Astrocyte of the cerebellum (primary cell): ENCODE measurements around the gene ADIPOR1.

Source experiments
- DNase-seq: peaks from one replicate; pipeline ENCODE4 v3.0.0-alpha.2; 2011; ENCODE audit warnings: low read depth
- H3K4me3 ChIP-seq: 2 replicates; pipeline ENCODE4 v1.5.1; 2011; ENCODE audit warnings: mild to moderate bottlenecking, low read depth, low read length, moderate library complexity
- in situ Hi-C: cut with HindIII; loops from 2 replicates; pipeline ENCODE4 v1.10.0; 2017; ENCODE audit warnings: low sequenced_read_pairs
- TF ChIP-seq, protein P1 (sequence below): IDR thresholded peaks from 2 replicates; pipeline ENCODE4 v1.5.1; 2012; ENCODE audit warnings: low read length, low read depth, moderate library complexity, mild to moderate bottlenecking; ENCODE audit errors: missing control alignments

Gene ADIPOR1

DNA sequence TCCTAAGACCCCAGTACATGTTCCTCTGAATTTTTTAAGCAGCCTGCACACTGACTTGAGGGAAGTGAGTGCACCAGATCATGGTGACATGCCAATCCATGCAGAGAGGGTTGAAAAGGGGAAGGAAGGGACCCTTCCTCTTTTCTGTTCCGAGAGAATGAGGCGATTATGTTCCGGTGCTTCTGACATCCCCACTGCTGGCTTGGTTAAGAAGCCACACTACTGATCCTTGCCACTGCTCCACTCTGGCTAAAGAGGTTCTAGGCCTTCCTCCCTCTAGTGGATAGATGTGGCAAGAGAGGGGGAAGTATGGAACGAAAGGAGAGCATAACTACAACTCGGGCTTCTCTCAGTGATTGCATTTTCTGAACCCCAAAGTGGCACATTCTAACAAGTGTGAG is 10.8 kb upstream of the ADIPOR1 start:
- TF ChIP-seq, protein P1, sequence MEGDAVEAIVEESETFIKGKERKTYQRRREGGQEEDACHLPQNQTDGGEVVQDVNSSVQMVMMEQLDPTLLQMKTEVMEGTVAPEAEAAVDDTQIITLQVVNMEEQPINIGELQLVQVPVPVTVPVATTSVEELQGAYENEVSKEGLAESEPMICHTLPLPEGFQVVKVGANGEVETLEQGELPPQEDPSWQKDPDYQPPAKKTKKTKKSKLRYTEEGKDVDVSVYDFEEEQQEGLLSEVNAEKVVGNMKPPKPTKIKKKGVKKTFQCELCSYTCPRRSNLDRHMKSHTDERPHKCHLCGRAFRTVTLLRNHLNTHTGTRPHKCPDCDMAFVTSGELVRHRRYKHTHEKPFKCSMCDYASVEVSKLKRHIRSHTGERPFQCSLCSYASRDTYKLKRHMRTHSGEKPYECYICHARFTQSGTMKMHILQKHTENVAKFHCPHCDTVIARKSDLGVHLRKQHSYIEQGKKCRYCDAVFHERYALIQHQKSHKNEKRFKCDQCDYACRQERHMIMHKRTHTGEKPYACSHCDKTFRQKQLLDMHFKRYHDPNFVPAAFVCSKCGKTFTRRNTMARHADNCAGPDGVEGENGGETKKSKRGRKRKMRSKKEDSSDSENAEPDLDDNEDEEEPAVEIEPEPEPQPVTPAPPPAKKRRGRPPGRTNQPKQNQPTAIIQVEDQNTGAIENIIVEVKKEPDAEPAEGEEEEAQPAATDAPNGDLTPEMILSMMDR = peak; percentile 86
- H3K4me3 ChIP-seq = no peak overlapping the region
- peak; percentile 23 for DNase-seq
- in situ Hi-C loops = no loop called here

DNA sequence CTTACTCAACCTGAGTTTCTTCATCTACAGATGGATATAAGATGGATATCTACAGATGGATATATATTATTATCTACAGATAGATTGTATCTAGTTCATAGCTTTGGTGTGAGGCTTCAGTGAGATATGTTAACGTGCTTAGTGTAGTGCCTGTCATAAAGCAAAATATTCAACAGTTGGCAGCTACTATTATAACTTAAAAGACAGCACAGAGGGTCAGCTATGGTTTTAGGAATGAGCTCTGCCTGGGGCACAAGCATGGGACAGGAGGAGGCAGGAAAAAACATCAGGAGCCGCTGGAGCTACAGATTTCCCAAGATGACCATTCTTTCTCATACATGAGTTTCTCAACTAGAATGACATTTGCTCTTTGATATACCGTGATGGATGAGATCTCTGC is 10.2 kb upstream of the ADIPOR1 start:
- TF ChIP-seq, protein P1 = no peak
- DNase-seq = no peak
- in situ Hi-C loops = no loop called here
- H3K4me3 ChIP-seq = no peak overlapping the region

DNA sequence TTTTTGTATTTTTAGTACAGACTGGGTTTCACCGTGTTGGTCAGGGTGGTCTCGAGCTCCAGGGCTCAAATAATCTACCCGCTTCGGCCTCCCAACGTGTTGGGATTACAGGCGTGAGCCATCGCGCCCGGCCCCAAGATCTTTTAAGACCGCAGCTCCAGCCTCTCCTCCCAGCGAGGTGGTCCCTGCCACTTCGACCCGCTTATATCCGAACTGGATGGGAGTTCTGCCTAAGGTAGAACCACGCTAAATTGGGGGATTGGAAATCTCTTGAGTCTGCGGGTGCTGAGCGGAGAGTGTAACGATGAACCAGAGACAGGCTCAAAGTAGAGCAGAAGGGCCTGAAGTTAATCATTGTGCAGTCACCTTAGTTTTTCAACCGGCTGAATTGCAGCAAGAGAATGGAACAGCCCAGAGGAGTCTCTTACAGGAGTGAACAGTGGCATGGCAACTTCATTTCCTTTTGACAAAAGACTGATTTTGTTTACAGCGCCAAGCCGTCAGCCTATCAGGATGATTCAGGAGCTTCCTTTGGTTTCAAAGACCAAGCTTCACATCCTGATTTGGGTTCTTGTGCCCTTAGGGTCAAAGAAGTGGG is 9.7 kb upstream of the ADIPOR1 start:
- in situ Hi-C loops = no loop called here
- DNase-seq = no peak
- H3K4me3 ChIP-seq = peak overlapping the region; percentile 75
- TF ChIP-seq, protein P1 = no peak

DNA sequence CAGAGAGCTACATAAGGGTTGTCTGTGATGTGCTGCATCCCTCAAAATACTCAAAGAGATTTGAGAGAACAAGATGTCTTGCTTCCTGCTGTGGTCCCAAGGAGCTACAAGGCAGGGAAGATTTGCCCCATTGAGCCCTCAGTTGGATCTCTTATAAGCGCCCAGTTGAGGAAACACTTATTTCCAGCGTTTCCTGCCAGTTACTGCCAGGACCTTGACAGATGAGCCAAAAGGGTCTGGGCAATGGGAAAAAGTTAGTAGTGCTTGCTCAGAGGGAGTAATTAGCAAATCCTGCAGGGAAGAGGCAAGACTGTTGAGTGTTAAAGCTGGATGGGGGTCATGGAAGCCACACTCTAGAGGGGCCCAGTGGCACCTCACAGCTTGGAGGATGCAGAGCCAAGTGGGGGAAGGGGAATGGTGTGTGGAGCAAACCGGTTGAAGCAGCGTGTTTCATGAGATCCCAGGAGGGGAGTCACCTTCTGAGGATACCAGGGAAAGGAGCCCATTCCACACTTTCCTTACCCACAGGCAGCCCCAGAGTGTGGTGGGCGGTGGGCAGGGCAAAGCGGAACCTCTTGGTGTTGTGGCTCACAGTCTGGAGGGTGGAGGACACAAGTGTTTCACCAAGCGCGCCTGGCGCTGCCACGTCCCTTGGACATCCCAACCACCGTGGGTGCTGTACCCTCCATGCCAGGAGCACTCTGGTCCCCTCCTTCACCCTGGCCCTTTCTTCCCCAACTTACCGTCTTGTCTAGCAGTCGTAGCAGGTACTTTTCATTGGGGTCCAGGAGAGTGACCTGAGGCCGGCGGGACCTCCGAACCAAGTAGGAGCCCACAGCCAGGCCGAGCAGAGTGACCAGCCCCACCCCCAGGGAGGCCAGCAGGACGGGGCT is 8.1 kb upstream of the ADIPOR1 start:
- in situ Hi-C loops = no loop called here
- peak overlapping the region; percentile 75 for H3K4me3 ChIP-seq
- TF ChIP-seq, protein P1 = no peak
- DNase-seq = no peak

DNA sequence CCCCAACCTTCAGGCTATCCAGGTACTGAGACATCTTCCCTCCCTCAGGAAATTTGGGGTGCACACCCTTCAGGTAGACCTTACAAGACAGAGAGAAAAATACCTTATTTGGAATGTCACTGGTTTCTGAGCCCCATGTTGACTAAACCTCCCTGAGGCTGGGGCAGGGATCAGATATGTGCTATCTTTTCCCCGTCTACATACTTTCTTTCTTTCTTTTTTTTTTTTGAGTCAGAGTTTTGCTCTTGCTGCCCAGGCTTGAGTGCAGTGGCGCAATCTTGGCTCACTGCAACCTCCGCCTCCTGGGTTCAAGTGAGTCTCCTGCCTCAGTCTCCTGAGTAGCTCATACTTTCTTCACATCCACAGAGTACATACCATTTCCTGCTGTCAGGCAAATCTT is 7.3 kb upstream of the ADIPOR1 start:
- no peak overlapping the region for H3K4me3 ChIP-seq
- no peak for DNase-seq
- in situ Hi-C loops = no loop called here
- TF ChIP-seq, protein P1 = no peak

DNA sequence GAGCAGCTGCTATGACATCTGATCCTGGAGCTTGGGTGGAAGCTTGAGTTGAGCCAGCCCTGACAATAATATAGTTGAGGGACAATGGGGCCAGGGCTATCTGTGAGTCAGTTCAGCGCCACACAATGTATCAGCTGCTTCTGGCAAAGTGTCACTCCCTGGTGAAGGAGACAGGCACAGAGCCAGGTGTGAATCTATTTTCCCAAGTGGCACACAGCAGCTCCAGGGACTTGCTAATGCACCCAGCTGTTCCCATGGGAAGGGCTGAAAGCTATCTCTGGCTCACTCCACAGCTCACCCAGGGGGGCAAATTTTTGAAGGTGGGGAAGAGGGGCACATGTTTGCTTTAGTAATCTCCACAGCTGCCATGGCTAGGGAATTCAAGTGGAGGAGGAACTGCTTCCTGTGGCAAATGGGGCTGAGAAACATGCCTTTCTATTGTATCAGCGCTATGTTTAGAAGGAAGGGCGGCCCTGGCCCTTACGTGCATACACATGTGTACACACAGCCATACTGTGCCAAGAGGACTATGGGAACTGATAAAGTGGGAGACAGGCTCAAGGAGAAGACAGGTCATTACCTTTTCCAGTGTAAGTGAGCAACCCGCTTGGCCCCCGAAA is 6.8 kb upstream of the ADIPOR1 start:
- DNase-seq = no peak
- TF ChIP-seq, protein P1 = no peak
- H3K4me3 ChIP-seq = no peak overlapping the region
- in situ Hi-C loops = no loop called here
